DND-41 (cell line): ENCODE measurements around the gene NR2F6.

Source experiments
- CTCF ChIP-seq: IDR thresholded peaks from 2 replicates; pipeline ENCODE4 v1.5.1; 2012; ENCODE audit warnings: borderline replicate concordance, low read length, moderate library complexity, mild to moderate bottlenecking; ENCODE audit not compliant: poor library complexity, severe bottlenecking; ENCODE audit errors: extremely low read depth
- EZH2 ChIP-seq: IDR thresholded peaks from 3 replicates; pipeline ENCODE4 v1.6.1; 2012; ENCODE audit warnings: borderline replicate concordance, low read depth, mild to moderate bottlenecking, moderate library complexity, low read length, inconsistent platforms; ENCODE audit not compliant: severe bottlenecking

GRCh38 chr19:17249887-17250548, 4.3 kb upstream of the NR2F6 start:
- TF ChIP-seq EZH2 (no peak), CTCF (no peak)
